Myocyte (in vitro differentiated cells): Measurements from ENCODE around the gene PRKN. TPM values are rescaled to one million over a fixed set of nuclear protein-coding genes. Genes with fewer than 3 reads are reported as not detected.
"Not testable (repeated sequence)": the region's sequence is repeated elsewhere in the genome, so short reads cannot be mapped to it uniquely, and the experiment has no call there.

Source experiments
- DNase-seq: peaks from one replicate; pipeline ENCODE4 v3.0.0-alpha.2; 2012; ENCODE audit warnings: low read depth
- total RNA-seq: library from RNA; depleted of rRNA; stranded (reverse); fragments of >200 nt; gene quantifications from 2 replicates; pipeline ENCODE4 v1.2.3, GENCODE V29; 2014

PRKN gene
- total RNA-seq, 1 donor from 2014 or later: 8.9 TPM

- no peak for DNase-seq
Observed at GRCh38 chr6:161830866-161831616, 896.5 kb downstream of the PRKN start.

GRCh38 chr6:161829291-161829729 lies 898.3 kb downstream of the PRKN start:
- no peak for DNase-seq

- DNase-seq: no peak
Observed at GRCh38 chr6:161828355-161828754, 899.2 kb downstream of the PRKN start.

- no peak for DNase-seq
Observed at GRCh38 chr6:161826512-161826911, 901.1 kb downstream of the PRKN start.

GRCh38 chr6:161822204-161822603 lies 905.4 kb downstream of the PRKN start:
- DNase-seq: not testable (repeated sequence)

GRCh38 chr6:161817881-161818280 lies 909.7 kb downstream of the PRKN start:
- no peak for DNase-seq

GRCh38 chr6:161815965-161816364 lies 911.6 kb downstream of the PRKN start:
- DNase-seq: no peak

- DNase-seq: no peak
Observed at GRCh38 chr6:161813156-161813555, 914.4 kb downstream of the PRKN start.

GRCh38 chr6:161809971-161810370 lies 917.6 kb downstream of the PRKN start:
- no peak for DNase-seq

- DNase-seq: no peak
Observed at GRCh38 chr6:161804838-161805237, 922.7 kb downstream of the PRKN start.

- no peak for DNase-seq
Observed at GRCh38 chr6:161803131-161803530, 924.4 kb downstream of the PRKN start.

- DNase-seq: no peak
Observed at GRCh38 chr6:161802231-161802630, 925.3 kb downstream of the PRKN start.

- DNase-seq: no peak
Observed at GRCh38 chr6:161798844-161799394, 928.6 kb downstream of the PRKN start.

GRCh38 chr6:161796681-161797080 lies 930.9 kb downstream of the PRKN start:
- DNase-seq: no peak

GRCh38 chr6:161792851-161793493 lies 934.6 kb downstream of the PRKN start:
- DNase-seq: no peak

GRCh38 chr6:161788531-161788930 lies 939.0 kb downstream of the PRKN start:
- no peak for DNase-seq

- DNase-seq: no peak
Observed at GRCh38 chr6:161772176-161772575, 955.4 kb downstream of the PRKN start.

- DNase-seq: no peak
Observed at GRCh38 chr6:161761966-161762365, 965.6 kb downstream of the PRKN start.

GRCh38 chr6:161755080-161755479 lies 972.5 kb downstream of the PRKN start:
- DNase-seq: no peak

- DNase-seq: no peak
Observed at GRCh38 chr6:161750686-161751085, 976.9 kb downstream of the PRKN start.

- DNase-seq: no peak
Observed at GRCh38 chr6:161749576-161749975, 978.0 kb downstream of the PRKN start.
